Prostate gland (tissue), 2 donors: ENCODE data around the gene KIF21B. TPM values are rescaled to one million over a fixed set of nuclear protein-coding genes. Genes with fewer than 3 reads are reported as not detected.

ENCODE experiments used
- DNase-seq: peaks from one replicate; pipeline ENCODE4 v3.0.0-alpha.2; 2019; ENCODE audit warnings: low spot score
- H3K27ac ChIP-seq, 2 donors: fragments of 200-600 bp; sonication (generic); 2 replicates each; pipeline ENCODE4 v1.5.1; 2017 to 2019
- H3K27me3 ChIP-seq: fragments of 200-600 bp; sonication (generic); replicated peaks from 2 replicates; pipeline ENCODE4 v1.5.1; 2019; ENCODE audit not compliant: insufficient read depth
- H3K36me3 ChIP-seq, 2 donors: fragments of 200-600 bp; sonication (generic); 1 replicate in 1 of 2; 2 replicates in 1 of 2; pipeline versions ENCODE4 v1.5.1 to v1.8.1; 2017 to 2019
- H3K4me1 ChIP-seq: fragments of 200-600 bp; sonication (generic); replicated peaks from 2 replicates; pipeline ENCODE4 v1.5.1; 2019
- H3K4me3 ChIP-seq, 2 donors: fragments of 200-600 bp; sonication (generic); 2 replicates each; pipeline ENCODE4 v1.5.1; 2017 to 2019
- H3K9me3 ChIP-seq: fragments of 200-600 bp; sonication (generic); 2 replicates; pipeline ENCODE4 v1.5.1; 2017
- CTCF ChIP-seq, 4 experiments: fragments of 200-600 bp in 2 of 4; fragments of 450-650 bp in 2 of 4; sonication (generic) in 2 of 4; IDR thresholded peaks; 1 replicate in 3 of 4; 2 replicates in 1 of 4; pipeline ENCODE4 v1.5.1; 2016 to 2019; ENCODE audit warnings: antibody characterized with exemption in 4 of 4, mild to moderate bottlenecking in 2 of 4, moderate library complexity in 2 of 4
- POLR2A ChIP-seq: fragments of 450-650 bp; IDR thresholded peaks from one replicate; pipeline ENCODE4 v1.6.1; 2016; ENCODE audit warnings: antibody characterized with exemption, mild to moderate bottlenecking
- POLR2AphosphoS5 ChIP-seq: sonication (generic); formaldehyde crosslinking; IDR thresholded peaks from one replicate; pipeline ENCODE4 v1.6.1; 2017; ENCODE audit warnings: antibody characterized with exemption
- WGBS: methylation state at CpG from one replicate; pipeline ENCODE4 v1.1.5; 2018; 5-methylcytosine and 5-hydroxymethylcytosine counted together
- intact Hi-C: fragments of 100-400 bp; cut with DNase I; formaldehyde crosslinking; loops from one replicate; pipeline ENCODE4 v1.14.2; 2022
- total RNA-seq, 2 donors: library from RNA; depleted of rRNA; stranded (reverse); fragments of >200 nt; gene quantifications; one replicate each; pipeline ENCODE4 v1.1.0, GENCODE V29; 2016

The KIF21B gene
- total RNA-seq, 2 donors from 2014 or later, result 0.46 to 10.5 TPM

- DNase-seq, result peak; percentile 53
- intact Hi-C loops, result loop anchor here (2.0 to 5.0 kb wide), 3 partner anchors 70 to 250 kb away; no protein-coding TSS in a partner anchor
- WGBS, result 43% methylated on average over 30 of the region's 34 CpGs
- no peaks in the 10 kb centered on the region for H3K4me1 ChIP-seq
- no peaks in the 10 kb centered on the region for H3K27me3 ChIP-seq
- peak; percentile 69 to 96 (median 82) for TF ChIP-seq CTCF (IDR thresholded peaks at IDR 0.05)
- TF ChIP-seq POLR2AphosphoS5, result no peak
- no peak for TF ChIP-seq POLR2A
- no peak overlapping the region for H3K4me3 ChIP-seq
- no peaks in the 10 kb centered on the region for H3K9me3 ChIP-seq
- no peaks in the 10 kb centered on the region for H3K36me3 ChIP-seq
- no peak overlapping the region for H3K27ac ChIP-seq
Observed at GRCh38 chr1:200971955-200972711, 51.4 kb downstream of the KIF21B start.

GRCh38 chr1:200971428-200971903 lies 52.0 kb downstream of the KIF21B start:
- Histone ChIP-seq H3K36me3 (no peaks in the 10 kb centered on the region), H3K27ac (no peak overlapping the region), H3K27me3 (no peaks in the 10 kb centered on the region), H3K4me3 (no peak overlapping the region), H3K4me1 (no peaks in the 10 kb centered on the region), H3K9me3 (no peaks in the 10 kb centered on the region)
- no peak for TF ChIP-seq POLR2AphosphoS5
- no peak for TF ChIP-seq POLR2A
- no peak for TF ChIP-seq CTCF (IDR thresholded peaks at IDR 0.05)
- intact Hi-C loops, result loop anchor here (2.0 to 5.0 kb wide), 3 partner anchors 71 to 251 kb away; no protein-coding TSS in a partner anchor
- 75% methylated on average over 14 of the region's 14 CpGs for WGBS
- DNase-seq, result no peak

- H3K4me1 ChIP-seq, result no peaks in the 10 kb centered on the region
- no peak for DNase-seq
- no peak overlapping the region for H3K4me3 ChIP-seq
- H3K27me3 ChIP-seq, result no peaks in the 10 kb centered on the region
- no peaks in the 10 kb centered on the region for H3K36me3 ChIP-seq
- TF ChIP-seq POLR2A (no peak), CTCF (IDR thresholded peaks at IDR 0.05) (no peak), POLR2AphosphoS5 (no peak)
- 87% methylated on average over 14 of the region's 14 CpGs for WGBS
- no peak overlapping the region for H3K27ac ChIP-seq
- H3K9me3 ChIP-seq, result no peaks in the 10 kb centered on the region
- intact Hi-C loops, result loop anchor here (2.0 to 5.0 kb wide), 3 partner anchors 71 to 251 kb away; no protein-coding TSS in a partner anchor
Observed at GRCh38 chr1:200970771-200971427, 52.6 kb downstream of the KIF21B start.

GRCh38 chr1:200969726-200970561 lies 53.6 kb downstream of the KIF21B start:
- H3K4me1 ChIP-seq, result no peaks in the 10 kb centered on the region
- 69% methylated on average over 11 of the region's 11 CpGs for WGBS
- H3K4me3 ChIP-seq, result no peak overlapping the region
- no peak for TF ChIP-seq CTCF (IDR thresholded peaks at IDR 0.05)
- no peak for TF ChIP-seq POLR2AphosphoS5
- no peak for TF ChIP-seq POLR2A
- intact Hi-C loops, result loop anchor here (2.0 to 5.0 kb wide), 3 partner anchors 72 to 252 kb away; no protein-coding TSS in a partner anchor
- no peak overlapping the region for H3K27ac ChIP-seq
- no peaks in the 10 kb centered on the region for H3K36me3 ChIP-seq
- DNase-seq, result no peak
- H3K27me3 ChIP-seq, result no peaks in the 10 kb centered on the region
- H3K9me3 ChIP-seq, result no peaks in the 10 kb centered on the region
